A549 (cell line): Measurements from ENCODE around the gene GLS. TPM values are rescaled to one million over a fixed set of nuclear protein-coding genes. Genes with fewer than 3 reads are reported as not detected.

Experiments
- ATAC-seq, 2 experiments: fragments of 200-7000 bp in 1 of 2; fragments of >200 bp in 1 of 2; cut with Nextera tagmentation in 1 of 2; cut with Tn5 transposase in 1 of 2; 3 replicates each; pipeline versions ENCODE4 v1.8.0 to v1.9.1; 2018 to 2020; ENCODE audit warnings: mild to moderate bottlenecking in 1 of 2, moderate library complexity in 1 of 2
- CTCF ChIA-PET: fragments of 300-600 bp; sonication (Branson Sonifier 250); formaldehyde crosslinking; extraction: SDS; loops from one replicate; lab custom pipeline; 2021; ENCODE audit warnings: antibody characterized with exemption, inconsistent platforms; lab: Yijun Ruan, JAX
- POLR2A ChIA-PET: fragments of 350-600 bp; formaldehyde crosslinking; extraction: SDS; loops from one replicate; lab custom pipeline; 2021; ENCODE audit warnings: antibody characterized with exemption, inconsistent platforms; lab: Yijun Ruan, JAX
- DNase-seq, 2 experiments: peaks; one replicate each; pipeline versions ENCODE4 v3.0.0 to v3.0.0-alpha.2; 2011 to 2016; ENCODE audit warnings: low read depth in 1 of 2, low spot score in 1 of 2
- FAIRE-seq: peaks from 2 replicates; lab custom pipeline; 2011; peaks lifted over from hg19 to GRCh38; lab: Jason Lieb, UNC
- H3K27ac ChIP-seq, 2 experiments: fragments of >200 bp; sonication (Bioruptor Twin); formaldehyde crosslinking; 3 replicates each; pipeline ENCODE4 v1.5.1; 2016 to 2017
- H3K4me1 ChIP-seq: fragments of >200 bp; sonication (Bioruptor Twin); formaldehyde crosslinking; 3 replicates; pipeline ENCODE4 v1.6.1; 2016
- H3K4me2 ChIP-seq: fragments of >200 bp; sonication (Bioruptor Twin); formaldehyde crosslinking; 3 replicates; pipeline ENCODE4 v1.6.1; 2016
- H3K4me3 ChIP-seq: fragments of >200 bp; sonication (Bioruptor Twin); formaldehyde crosslinking; 3 replicates; pipeline ENCODE4 v1.5.1; 2016
- H3K9me3 ChIP-seq: fragments of >200 bp; sonication (Bioruptor Twin); formaldehyde crosslinking; 3 replicates; pipeline ENCODE4 v1.6.1; 2016
- BHLHE40 ChIP-seq: IDR thresholded peaks from 2 replicates; pipeline ENCODE4 v1.6.1; 2012; ENCODE audit warnings: low read depth, low read length, inconsistent platforms
- ESRRA ChIP-seq: fragments of 150-350 bp; IDR thresholded peaks from 2 replicates; pipeline ENCODE4 v1.6.1; 2014; ENCODE audit warnings: mild to moderate bottlenecking, low read length, borderline replicate concordance
- FOSB ChIP-seq: fragments of 250-450 bp; sonication (Bioruptor Pico); IDR thresholded peaks from 2 replicates; pipeline ENCODE4 v1.5.0; 2020; ENCODE audit warnings: mild to moderate bottlenecking, moderate library complexity
- HDAC2 ChIP-seq: fragments of 200-600 bp; sonication (generic); IDR thresholded peaks from 2 replicates; pipeline ENCODE4 v1.6.1; 2016
- HOXA7 ChIP-seq: fragments of 250-450 bp; sonication (Bioruptor Pico); IDR thresholded peaks from 2 replicates; pipeline ENCODE4 v1.5.0; 2020; ENCODE audit warnings: mild to moderate bottlenecking, moderate library complexity
- HOXB13 ChIP-seq: fragments of 250-450 bp; sonication (Bioruptor Pico); IDR thresholded peaks from 2 replicates; pipeline ENCODE4 v1.5.0; 2020; ENCODE audit warnings: low read depth, mild to moderate bottlenecking, moderate library complexity
- JUNB ChIP-seq: fragments of >200 bp; sonication (Bioruptor Twin); formaldehyde crosslinking; IDR thresholded peaks from 2 replicates; pipeline ENCODE4 v1.6.1; 2016
- KDM5A ChIP-seq: fragments of 200-600 bp; sonication (generic); IDR thresholded peaks from 2 replicates; pipeline ENCODE4 v1.6.1; 2016; ENCODE audit warnings: antibody characterized with exemption, mild to moderate bottlenecking
- POLR2AphosphoS2 ChIP-seq: conservative IDR thresholded peaks from 2 replicates; pipeline ENCODE4 v1.6.1; 2012; ENCODE audit warnings: low read length, improper control_type of control experiment, inconsistent platforms
- RAD21 ChIP-seq, 2 experiments: fragments of >200 bp in 1 of 2; sonication (Bioruptor Twin) in 1 of 2; formaldehyde crosslinking in 1 of 2; IDR thresholded peaks in 1 of 2; conservative IDR thresholded peaks in 1 of 2; 2 replicates in 1 of 2; 3 replicates in 1 of 2; pipeline ENCODE4 v1.6.1; 2012 to 2018; ENCODE audit warnings: inconsistent platforms in 1 of 2
- RFX5 ChIP-seq: fragments of 450-650 bp; IDR thresholded peaks from 2 replicates; pipeline ENCODE4 v1.7.1; 2014; ENCODE audit warnings: antibody characterized with exemption, mild to moderate bottlenecking, moderate library complexity
- SMC3 ChIP-seq: fragments of >200 bp; sonication (Bioruptor Twin); formaldehyde crosslinking; IDR thresholded peaks from 3 replicates; pipeline ENCODE4 v1.6.1; 2018; ENCODE audit warnings: inconsistent platforms
- TFCP2L1 ChIP-seq: fragments of 250-450 bp; sonication (Bioruptor Pico); IDR thresholded peaks from 2 replicates; pipeline ENCODE4 v1.5.0; 2021; ENCODE audit warnings: mild to moderate bottlenecking
- ZC3H11A ChIP-seq: fragments of 450-650 bp; IDR thresholded peaks from 2 replicates; pipeline ENCODE4 v1.6.1; 2014; ENCODE audit warnings: antibody characterized with exemption, mild to moderate bottlenecking
- WGBS: methylation state at CpG from one replicate; pipeline ENCODE4 v1.1.6; 2017; ENCODE audit errors: missing lambda C conversion rate; 5-methylcytosine and 5-hydroxymethylcytosine counted together
- polyA plus RNA-seq, 4 experiments: library from polyadenylated mRNA; depleted of rRNA in 3 of 4; stranded (reverse); fragments of >200 nt; fragmentation: RNase III in 1 of 4; extraction: RNeasy Plus Mini Kit Qiagen cat#74134 plus additional on column Dnase treatment in 1 of 4; gene quantifications; 2 replicates in 3 of 4; 3 replicates in 1 of 4; pipeline ENCODE4 v1.2.3, GENCODE V29; 2011 to 2017
- TF ChIP-seq, protein P1 (sequence below): IDR thresholded peaks from 2 replicates; pipeline ENCODE4 v1.6.1; 2012; ENCODE audit warnings: low read depth, borderline replicate concordance
- TF ChIP-seq, protein P2 (sequence below): fragments of 450-650 bp; IDR thresholded peaks from 2 replicates; pipeline ENCODE4 v1.6.1; 2014; ENCODE audit warnings: antibody characterized with exemption
- TF ChIP-seq, protein P3 (sequence below): fragments of 250-450 bp; sonication (Bioruptor Pico); IDR thresholded peaks from 2 replicates; pipeline ENCODE4 v1.5.0; 2021; ENCODE audit warnings: mild to moderate bottlenecking, moderate library complexity, borderline replicate concordance
- TF ChIP-seq, protein P4 (sequence below): fragments of >200 bp; sonication (Bioruptor Twin); formaldehyde crosslinking; IDR thresholded peaks from 3 replicates; pipeline ENCODE4 v1.6.1; 2016
- TF ChIP-seq, protein P5 (sequence below): fragments of 200-600 bp; sonication (generic); IDR thresholded peaks from 2 replicates; pipeline ENCODE4 v1.6.1; 2016; ENCODE audit warnings: antibody characterized with exemption, mild to moderate bottlenecking, moderate library complexity

GLS gene
- polyA plus RNA-seq, 2 of the 4 experiments (the other 2 are of a cell fraction), result 269 to 321 TPM

DNA sequence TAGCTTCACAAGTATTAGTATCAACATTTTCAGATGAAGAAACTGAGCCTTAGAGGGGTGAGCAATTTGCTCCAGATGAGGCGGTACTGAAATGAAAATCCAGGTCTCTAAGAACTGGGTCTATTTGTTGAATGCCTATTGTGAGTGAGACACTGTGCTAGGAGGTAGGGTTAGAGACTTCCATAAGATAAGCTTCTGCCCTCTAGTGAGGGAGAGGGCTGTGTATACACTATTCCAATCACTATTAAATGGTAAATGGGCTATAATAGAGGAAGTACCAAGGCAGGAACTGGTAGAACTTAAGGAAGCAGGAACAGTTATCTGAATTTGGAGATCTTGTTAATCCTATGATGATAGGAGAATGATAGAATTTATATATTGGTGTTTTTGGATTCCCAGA lies 23.6 kb upstream of the GLS start:
- WGBS, result 87% methylated on average over 1 of the region's 1 CpG
- Histone ChIP-seq H3K4me2 (no peak overlapping the region), H3K4me1 (peaks cover 72% of the 10 kb centered on the region), H3K4me3 (no peak overlapping the region), H3K27ac (peak overlapping the region; percentile 87 to 91; a peak in 3 of 6 replicates), H3K9me3 (no peaks in the 10 kb centered on the region)
- ATAC-seq, result peak in 1 of 2 experiments; percentile 69; a peak in 4 of 6 replicates
- DNase-seq, result peak in 1 of 2 experiments; percentile 33
- FAIRE-seq, result no peak
- ChIA-PET POLR2A (no interaction called here), CTCF (interaction anchor here (1.5 kb wide), 2 partner anchors 16 to 21 kb away, joined by 4 to 6 read pairs; no protein-coding TSS in a partner anchor)
- TF ChIP-seq RAD21 (conservative IDR thresholded peaks at IDR 0.05 in 1 of 2, IDR thresholded peaks at IDR 0.05 in 1 of 2), result peak in 1 of 2 experiments; percentile 41; a peak in 2 of 5 replicates
- TF ChIP-seq, protein P1, sequence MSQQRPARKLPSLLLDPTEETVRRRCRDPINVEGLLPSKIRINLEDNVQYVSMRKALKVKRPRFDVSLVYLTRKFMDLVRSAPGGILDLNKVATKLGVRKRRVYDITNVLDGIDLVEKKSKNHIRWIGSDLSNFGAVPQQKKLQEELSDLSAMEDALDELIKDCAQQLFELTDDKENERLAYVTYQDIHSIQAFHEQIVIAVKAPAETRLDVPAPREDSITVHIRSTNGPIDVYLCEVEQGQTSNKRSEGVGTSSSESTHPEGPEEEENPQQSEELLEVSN, result no peak
- TF ChIP-seq RFX5, result no peak
- TF ChIP-seq HOXA7 (CRISPR knock-in tag), result no peak
- no peak for TF ChIP-seq POLR2AphosphoS2

DNA sequence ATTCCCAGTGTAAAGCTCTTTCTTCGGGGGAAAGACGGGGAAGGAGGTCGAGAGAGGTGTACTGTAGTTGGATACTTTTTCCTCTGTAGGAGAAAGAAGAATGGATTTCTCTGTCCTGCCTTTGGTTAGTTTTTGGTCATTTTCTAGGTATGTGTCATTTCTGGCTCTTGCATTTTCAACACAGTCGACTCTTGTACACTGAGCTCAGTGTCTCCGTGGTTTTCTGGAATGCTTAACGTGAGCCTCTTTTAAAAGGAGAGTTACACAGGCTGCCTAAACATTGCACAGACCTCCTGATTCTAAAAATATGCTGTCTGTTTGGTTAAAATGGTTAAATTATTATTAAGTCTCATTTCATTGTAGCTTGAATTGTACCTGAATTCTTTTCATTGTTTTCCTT lies 21.8 kb upstream of the GLS start:
- peak overlapping the region; percentile 17; the same call in 2 of the 3 replicates for H3K4me3 ChIP-seq
- 22% methylated on average over 6 of the region's 6 CpGs for WGBS
- peak overlapping the region; percentile 75 for H3K4me2 ChIP-seq
- FAIRE-seq (no peak), ATAC-seq (peak in 1 of 2 experiments; percentile 53; a peak in 3 of 6 replicates), DNase-seq (no peak)
- ChIA-PET POLR2A (interaction anchor here (0.8 to 2.9 kb wide), 7 partner anchors 9 to 183 kb away, joined by 3 to 45 read pairs (median 5); partner anchors contain the start of gene GLS), CTCF (interaction anchor here (1.3 to 3.2 kb wide), 5 partner anchors 8 to 77 kb away, joined by 3 to 13 read pairs (median 3); no protein-coding TSS in a partner anchor)
- peak overlapping the region; percentile 87 to 91 for H3K27ac ChIP-seq
- TF ChIP-seq, protein P2, sequence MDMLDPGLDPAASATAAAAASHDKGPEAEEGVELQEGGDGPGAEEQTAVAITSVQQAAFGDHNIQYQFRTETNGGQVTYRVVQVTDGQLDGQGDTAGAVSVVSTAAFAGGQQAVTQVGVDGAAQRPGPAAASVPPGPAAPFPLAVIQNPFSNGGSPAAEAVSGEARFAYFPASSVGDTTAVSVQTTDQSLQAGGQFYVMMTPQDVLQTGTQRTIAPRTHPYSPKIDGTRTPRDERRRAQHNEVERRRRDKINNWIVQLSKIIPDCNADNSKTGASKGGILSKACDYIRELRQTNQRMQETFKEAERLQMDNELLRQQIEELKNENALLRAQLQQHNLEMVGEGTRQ, result no peak
- no peak for TF ChIP-seq TFCP2L1 (CRISPR knock-in tag)
- TF ChIP-seq SMC3, result no peak
- TF ChIP-seq HOXB13 (CRISPR knock-in tag), result no peak
- TF ChIP-seq BHLHE40, result no peak
- TF ChIP-seq, protein P3, sequence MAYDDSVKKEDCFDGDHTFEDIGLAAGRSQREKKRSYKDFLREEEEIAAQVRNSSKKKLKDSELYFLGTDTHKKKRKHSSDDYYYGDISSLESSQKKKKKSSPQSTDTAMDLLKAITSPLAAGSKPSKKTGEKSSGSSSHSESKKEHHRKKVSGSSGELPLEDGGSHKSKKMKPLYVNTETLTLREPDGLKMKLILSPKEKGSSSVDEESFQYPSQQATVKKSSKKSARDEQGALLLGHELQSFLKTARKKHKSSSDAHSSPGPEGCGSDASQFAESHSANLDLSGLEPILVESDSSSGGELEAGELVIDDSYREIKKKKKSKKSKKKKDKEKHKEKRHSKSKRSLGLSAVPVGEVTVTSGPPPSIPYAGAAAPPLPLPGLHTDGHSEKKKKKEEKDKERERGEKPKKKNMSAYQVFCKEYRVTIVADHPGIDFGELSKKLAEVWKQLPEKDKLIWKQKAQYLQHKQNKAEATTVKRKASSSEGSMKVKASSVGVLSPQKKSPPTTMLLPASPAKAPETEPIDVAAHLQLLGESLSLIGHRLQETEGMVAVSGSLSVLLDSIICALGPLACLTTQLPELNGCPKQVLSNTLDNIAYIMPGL (CRISPR knock-in tag), result no peak
- TF ChIP-seq JUNB, result no peak
- no peak for TF ChIP-seq ZC3H11A
- no peak for TF ChIP-seq HDAC2
- TF ChIP-seq FOSB (CRISPR knock-in tag), result no peak
- TF ChIP-seq, protein P4, sequence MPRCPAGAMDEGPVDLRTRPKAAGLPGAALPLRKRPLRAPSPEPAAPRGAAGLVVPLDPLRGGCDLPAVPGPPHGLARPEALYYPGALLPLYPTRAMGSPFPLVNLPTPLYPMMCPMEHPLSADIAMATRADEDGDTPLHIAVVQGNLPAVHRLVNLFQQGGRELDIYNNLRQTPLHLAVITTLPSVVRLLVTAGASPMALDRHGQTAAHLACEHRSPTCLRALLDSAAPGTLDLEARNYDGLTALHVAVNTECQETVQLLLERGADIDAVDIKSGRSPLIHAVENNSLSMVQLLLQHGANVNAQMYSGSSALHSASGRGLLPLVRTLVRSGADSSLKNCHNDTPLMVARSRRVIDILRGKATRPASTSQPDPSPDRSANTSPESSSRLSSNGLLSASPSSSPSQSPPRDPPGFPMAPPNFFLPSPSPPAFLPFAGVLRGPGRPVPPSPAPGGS, result no peak
- no peak for TF ChIP-seq KDM5A
- TF ChIP-seq ESRRA, result no peak
- TF ChIP-seq, protein P5, sequence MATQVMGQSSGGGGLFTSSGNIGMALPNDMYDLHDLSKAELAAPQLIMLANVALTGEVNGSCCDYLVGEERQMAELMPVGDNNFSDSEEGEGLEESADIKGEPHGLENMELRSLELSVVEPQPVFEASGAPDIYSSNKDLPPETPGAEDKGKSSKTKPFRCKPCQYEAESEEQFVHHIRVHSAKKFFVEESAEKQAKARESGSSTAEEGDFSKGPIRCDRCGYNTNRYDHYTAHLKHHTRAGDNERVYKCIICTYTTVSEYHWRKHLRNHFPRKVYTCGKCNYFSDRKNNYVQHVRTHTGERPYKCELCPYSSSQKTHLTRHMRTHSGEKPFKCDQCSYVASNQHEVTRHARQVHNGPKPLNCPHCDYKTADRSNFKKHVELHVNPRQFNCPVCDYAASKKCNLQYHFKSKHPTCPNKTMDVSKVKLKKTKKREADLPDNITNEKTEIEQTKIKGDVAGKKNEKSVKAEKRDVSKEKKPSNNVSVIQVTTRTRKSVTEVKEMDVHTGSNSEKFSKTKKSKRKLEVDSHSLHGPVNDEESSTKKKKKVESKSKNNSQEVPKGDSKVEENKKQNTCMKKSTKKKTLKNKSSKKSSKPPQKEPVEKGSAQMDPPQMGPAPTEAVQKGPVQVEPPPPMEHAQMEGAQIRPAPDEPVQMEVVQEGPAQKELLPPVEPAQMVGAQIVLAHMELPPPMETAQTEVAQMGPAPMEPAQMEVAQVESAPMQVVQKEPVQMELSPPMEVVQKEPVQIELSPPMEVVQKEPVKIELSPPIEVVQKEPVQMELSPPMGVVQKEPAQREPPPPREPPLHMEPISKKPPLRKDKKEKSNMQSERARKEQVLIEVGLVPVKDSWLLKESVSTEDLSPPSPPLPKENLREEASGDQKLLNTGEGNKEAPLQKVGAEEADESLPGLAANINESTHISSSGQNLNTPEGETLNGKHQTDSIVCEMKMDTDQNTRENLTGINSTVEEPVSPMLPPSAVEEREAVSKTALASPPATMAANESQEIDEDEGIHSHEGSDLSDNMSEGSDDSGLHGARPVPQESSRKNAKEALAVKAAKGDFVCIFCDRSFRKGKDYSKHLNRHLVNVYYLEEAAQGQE, result no peak
- H3K4me1 ChIP-seq, result peaks cover 76% of the 10 kb centered on the region
- no peaks in the 10 kb centered on the region for H3K9me3 ChIP-seq
